Upper lobe of right lung (tissue), 1 donor: Measurements from ENCODE around the gene SNRPB. TPM values are rescaled to one million over a fixed set of nuclear protein-coding genes. Genes with fewer than 3 reads are reported as not detected.

Experiments used
- ATAC-seq: fragments of 200-7000 bp; cut with Tn5 transposase; one replicate; pipeline ENCODE4 v1.9.1; 2020; ENCODE audit warnings: mild to moderate bottlenecking, moderate library complexity
- DNase-seq: peaks from one replicate; pipeline ENCODE4 v3.0.0-alpha.2; 2020
- H3K27ac ChIP-seq: fragments of 200-600 bp; one replicate; pipeline ENCODE4 v1.8.0; 2022
- H3K27me3 ChIP-seq: fragments of 200-600 bp; one replicate; pipeline ENCODE4 v1.8.0; 2022; ENCODE audit warnings: mild to moderate bottlenecking
- H3K36me3 ChIP-seq: fragments of 200-600 bp; one replicate; pipeline ENCODE4 v1.8.0; 2022
- H3K4me1 ChIP-seq: fragments of 200-600 bp; one replicate; pipeline ENCODE4 v1.8.0; 2022
- H3K4me3 ChIP-seq: fragments of 200-600 bp; one replicate; pipeline ENCODE4 v1.8.0; 2022; ENCODE audit warnings: mild to moderate bottlenecking
- H3K9me3 ChIP-seq: fragments of 200-600 bp; one replicate; pipeline ENCODE4 v1.8.0; 2022
- CTCF ChIP-seq: fragments of 200-600 bp; IDR thresholded peaks from one replicate; pipeline ENCODE4 v1.8.0; 2022; ENCODE audit warnings: antibody characterized with exemption
- intact Hi-C: fragments of 100-400 bp; cut with DNase I; formaldehyde crosslinking; loops from one replicate; pipeline ENCODE4 v1.11.0; 2022
- total RNA-seq: library from RNA; stranded (reverse); fragmentation: NEBNext Ultra II Directional; extraction: Animal tissue kit (Norgen Biotek cat#: 25700); gene quantifications from one replicate; pipeline ENCODE4 v1.2.1, GENCODE V29; 2021
- donor health status: DM: no; HTN: yes; CAD: no; lungs with severe emphysema.

Gene SNRPB
- total RNA-seq, 1 donor from 2014 or later = 83.7 TPM

- no peaks in the 10 kb centered on the region for H3K27me3 ChIP-seq
- ATAC-seq (no peak), DNase-seq (no peak)
- intact Hi-C loops = no loop called here
- no peak overlapping the region for H3K4me3 ChIP-seq
- no peaks in the 10 kb centered on the region for H3K9me3 ChIP-seq
- peaks cover 64% of the 10 kb centered on the region for H3K36me3 ChIP-seq
- H3K4me1 ChIP-seq = no peaks in the 10 kb centered on the region
- H3K27ac ChIP-seq = no peak overlapping the region
- TF ChIP-seq CTCF = no peak
Measured at GRCh38 chr20:2460752-2461424, 9.7 kb downstream of the SNRPB start.

GRCh38 chr20:2459981-2460751 is 10.4 kb downstream of the SNRPB start:
- no peaks in the 10 kb centered on the region for H3K27me3 ChIP-seq
- DNase-seq = no peak
- peaks cover 57% of the 10 kb centered on the region for H3K36me3 ChIP-seq
- no peaks in the 10 kb centered on the region for H3K9me3 ChIP-seq
- H3K4me3 ChIP-seq = no peak overlapping the region
- no peak for ATAC-seq
- intact Hi-C loops = no loop called here
- no peak for TF ChIP-seq CTCF
- H3K4me1 ChIP-seq = no peaks in the 10 kb centered on the region
- no peak overlapping the region for H3K27ac ChIP-seq

GRCh38 chr20:2458919-2459499 is 11.6 kb downstream of the SNRPB start:
- H3K36me3 ChIP-seq = peaks cover 45% of the 10 kb centered on the region
- no peaks in the 10 kb centered on the region for H3K27me3 ChIP-seq
- H3K4me3 ChIP-seq = no peak overlapping the region

GRCh38 chr20:2455771-2456497 is 14.7 kb downstream of the SNRPB start:
- Histone ChIP-seq H3K36me3 (peaks cover 14% of the 10 kb centered on the region), H3K9me3 (no peaks in the 10 kb centered on the region), H3K27ac (no peak overlapping the region), H3K27me3 (no peaks in the 10 kb centered on the region), H3K4me3 (no peak overlapping the region), H3K4me1 (no peaks in the 10 kb centered on the region)
- DNase-seq = no peak
- intact Hi-C loops = no loop called here
- no peak for TF ChIP-seq CTCF
- no peak for ATAC-seq

More at GRCh38 chr20:2458919-2459499, 11.6 kb downstream of the SNRPB start:
- intact Hi-C loops = no loop called here
- no peaks in the 10 kb centered on the region for H3K9me3 ChIP-seq
- DNase-seq = no peak
- TF ChIP-seq CTCF = no peak
- no peak overlapping the region for H3K27ac ChIP-seq
- no peaks in the 10 kb centered on the region for H3K4me1 ChIP-seq
- no peak for ATAC-seq

- no peaks in the 10 kb centered on the region for H3K27me3 ChIP-seq
- intact Hi-C loops = no loop called here
- no peaks in the 10 kb centered on the region for H3K36me3 ChIP-seq
- no peak for DNase-seq
- H3K9me3 ChIP-seq = no peaks in the 10 kb centered on the region
- H3K4me3 ChIP-seq = no peak overlapping the region
- TF ChIP-seq CTCF = no peak
- no peak overlapping the region for H3K27ac ChIP-seq
- no peaks in the 10 kb centered on the region for H3K4me1 ChIP-seq
- no peak for ATAC-seq
Measured at GRCh38 chr20:2453792-2454191, 16.8 kb downstream of the SNRPB start.
